CD4-positive, alpha-beta T cell treated with Interleukin-2 at 100 ng/mL for 4 hours (primary cell): ENCODE results near the gene EVX1.

Source experiments
- DNase-seq: peaks from one replicate; pipeline ENCODE4 v3.0.0-alpha.2; 2020; ENCODE audit warnings: low spot score

Gene EVX1

GRCh38 chr7:27205325-27206280 is 37.0 kb upstream of the EVX1 start:
- no peak for DNase-seq

- no peak for DNase-seq
Observed at GRCh38 chr7:27207348-27207985, 35.1 kb upstream of the EVX1 start.

GRCh38 chr7:27208998-27209397 is 33.6 kb upstream of the EVX1 start:
- DNase-seq, result no peak

GRCh38 chr7:27209933-27210440 is 32.6 kb upstream of the EVX1 start:
- DNase-seq, result no peak

- DNase-seq, result peak; percentile 27
Observed at GRCh38 chr7:27210441-27211083, 32.0 kb upstream of the EVX1 start.

- DNase-seq, result no peak
Observed at GRCh38 chr7:27211084-27211446, 31.5 kb upstream of the EVX1 start.

GRCh38 chr7:27211764-27212204 is 30.8 kb upstream of the EVX1 start:
- DNase-seq, result no peak

- no peak for DNase-seq
Observed at GRCh38 chr7:27212497-27213432, 29.8 kb upstream of the EVX1 start.

- no peak for DNase-seq
Observed at GRCh38 chr7:27213433-27214238, 29.0 kb upstream of the EVX1 start.

- DNase-seq, result no peak
Observed at GRCh38 chr7:27214239-27214950, 28.2 kb upstream of the EVX1 start.

GRCh38 chr7:27215356-27215755 is 27.2 kb upstream of the EVX1 start:
- DNase-seq, result no peak

- no peak for DNase-seq
Observed at GRCh38 chr7:27217951-27218350, 24.7 kb upstream of the EVX1 start.

GRCh38 chr7:27219821-27220220 is 22.8 kb upstream of the EVX1 start:
- no peak for DNase-seq

GRCh38 chr7:27220440-27220955 is 22.1 kb upstream of the EVX1 start:
- no peak for DNase-seq

- DNase-seq, result no peak
Observed at GRCh38 chr7:27221201-27221797, 21.3 kb upstream of the EVX1 start.

- no peak for DNase-seq
Observed at GRCh38 chr7:27223941-27224575, 18.5 kb upstream of the EVX1 start.

- DNase-seq, result no peak
Observed at GRCh38 chr7:27224983-27225934, 17.3 kb upstream of the EVX1 start.

- DNase-seq, result no peak
Observed at GRCh38 chr7:27229448-27229847, 13.2 kb upstream of the EVX1 start.
